HG03565 (cell line): ENCODE data around the gene CLNK.
"Not testable (repeated sequence)": the region's sequence is repeated elsewhere in the genome, so short reads cannot be mapped to it uniquely, and the experiment has no call there.

Experiments
- ATAC-seq: cut with Tn5 transposase; IDR thresholded peaks from one replicate; pipeline ENCODE4 v1.9.1; 2021; ENCODE audit warnings: mild to moderate bottlenecking, moderate library complexity; ENCODE audit not compliant: unreplicated experiment

Gene CLNK

DNA sequence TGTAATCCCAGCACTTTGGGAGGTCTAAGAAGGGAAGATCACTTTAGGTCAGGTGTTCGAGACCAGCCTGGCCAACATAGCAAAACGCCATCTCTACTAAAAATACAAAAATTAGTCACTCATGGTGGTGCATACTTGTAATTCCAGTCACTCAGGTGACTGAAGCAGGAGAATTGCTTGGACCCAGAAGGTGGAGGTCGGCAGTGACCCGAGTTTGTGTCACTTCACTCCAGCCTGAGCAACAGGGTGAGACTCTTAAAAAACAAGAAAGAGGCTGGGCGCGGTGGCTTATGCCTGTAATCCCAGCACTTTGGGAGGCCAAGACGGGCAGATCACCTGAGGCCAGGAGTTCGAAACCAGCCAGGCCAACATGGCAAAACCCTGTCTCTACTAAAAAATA is 69.6 kb downstream of the CLNK start:
- not testable (repeated sequence) for ATAC-seq

DNA sequence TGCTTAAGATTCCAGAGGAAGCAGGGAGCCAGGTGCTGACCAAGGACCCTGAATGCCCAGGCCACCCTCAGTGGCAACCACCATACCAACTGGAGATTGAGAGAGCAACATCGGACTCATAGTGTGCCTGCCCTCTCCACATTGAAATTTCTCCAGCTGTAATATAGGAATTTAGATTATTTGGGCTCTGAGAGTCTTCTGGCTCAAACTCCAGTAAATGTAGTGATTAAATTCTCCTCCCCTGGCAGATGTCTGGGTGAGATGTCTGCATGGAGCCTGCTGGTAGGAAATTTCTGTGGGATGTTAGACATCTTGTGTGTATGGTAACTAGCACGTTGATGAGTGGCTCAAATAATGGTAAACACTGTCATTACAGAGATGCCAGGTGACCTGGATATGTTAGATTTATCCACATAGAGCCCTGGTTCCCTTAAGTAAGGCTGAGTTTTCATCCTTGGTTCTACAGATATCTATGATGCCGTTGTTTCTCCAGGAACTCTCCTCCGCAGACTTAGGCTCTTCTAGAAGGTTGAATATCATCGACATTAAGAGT is 70.6 kb downstream of the CLNK start:
- ATAC-seq: no peak

DNA sequence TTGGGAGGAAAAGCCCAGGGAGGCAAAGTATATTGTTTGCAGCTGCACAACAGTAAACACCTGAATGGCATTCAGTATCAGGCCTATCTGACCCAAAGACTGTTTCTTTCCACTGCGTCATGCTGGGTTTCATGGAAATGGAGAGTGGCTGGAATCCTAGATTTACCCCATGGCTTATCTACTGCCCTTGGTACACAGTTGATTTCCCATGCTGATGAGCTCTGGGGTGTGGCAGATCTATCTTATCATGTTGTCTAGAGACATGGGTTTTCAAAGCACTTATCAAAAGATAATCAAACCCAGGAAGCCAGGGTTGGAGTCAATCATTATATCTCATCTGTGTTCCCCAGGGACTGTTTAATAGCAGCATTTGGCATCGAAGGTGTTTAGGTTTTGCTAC is 72.1 kb downstream of the CLNK start:
- ATAC-seq: no peak

DNA sequence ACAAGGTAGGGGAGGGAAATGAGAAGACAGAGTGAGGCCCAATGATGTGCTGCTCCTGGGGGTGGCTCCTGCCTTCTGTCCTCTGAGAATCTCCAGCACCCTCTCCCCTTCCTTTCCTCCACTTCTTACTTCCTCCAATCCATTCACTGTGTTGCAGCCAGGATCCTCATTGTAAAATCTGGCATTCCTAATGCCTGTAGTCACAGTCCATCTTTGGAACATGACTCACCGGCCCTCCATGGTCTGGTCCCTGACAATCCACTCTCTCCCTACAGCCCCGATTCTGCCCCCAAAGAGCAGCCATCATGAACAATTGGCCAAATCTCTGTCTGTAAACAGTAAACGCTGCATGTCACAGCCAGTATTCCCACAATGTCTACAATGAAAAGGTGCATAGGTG is 72.9 kb downstream of the CLNK start:
- no peak for ATAC-seq

DNA sequence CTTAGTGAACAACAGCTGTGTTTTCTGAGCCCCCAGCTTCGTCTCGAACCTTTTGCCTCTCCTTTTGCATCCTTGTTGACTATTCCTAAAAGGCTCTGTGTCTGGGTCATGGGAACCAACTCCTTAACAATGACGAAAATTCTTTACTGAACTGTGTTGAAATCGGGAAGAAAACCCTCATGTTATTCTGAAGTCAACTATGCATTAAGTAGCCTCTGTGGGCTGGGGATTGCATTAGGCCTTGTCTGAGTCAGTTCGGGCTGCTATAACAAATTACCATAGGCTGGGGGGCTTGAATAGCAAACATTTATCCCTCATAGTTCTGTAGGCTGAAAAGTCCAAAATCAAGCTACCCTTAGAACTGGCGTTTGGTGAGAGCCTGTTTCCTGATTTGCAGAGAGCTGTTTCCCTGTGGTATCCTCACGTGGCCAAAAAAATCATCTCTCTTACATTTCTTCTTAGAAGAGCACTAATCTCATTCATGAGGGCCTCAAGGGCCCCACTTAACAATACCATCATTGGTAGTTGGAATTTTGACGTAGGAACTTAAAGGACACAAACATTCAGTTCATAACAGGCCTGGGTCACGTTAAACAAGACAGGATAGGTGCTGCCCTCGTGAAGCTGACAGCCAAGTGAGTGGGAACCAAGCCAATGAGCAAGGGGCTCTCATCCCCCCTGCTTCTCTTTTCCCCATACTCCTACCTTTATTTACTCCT is 75.9 kb downstream of the CLNK start:
- ATAC-seq: no peak

DNA sequence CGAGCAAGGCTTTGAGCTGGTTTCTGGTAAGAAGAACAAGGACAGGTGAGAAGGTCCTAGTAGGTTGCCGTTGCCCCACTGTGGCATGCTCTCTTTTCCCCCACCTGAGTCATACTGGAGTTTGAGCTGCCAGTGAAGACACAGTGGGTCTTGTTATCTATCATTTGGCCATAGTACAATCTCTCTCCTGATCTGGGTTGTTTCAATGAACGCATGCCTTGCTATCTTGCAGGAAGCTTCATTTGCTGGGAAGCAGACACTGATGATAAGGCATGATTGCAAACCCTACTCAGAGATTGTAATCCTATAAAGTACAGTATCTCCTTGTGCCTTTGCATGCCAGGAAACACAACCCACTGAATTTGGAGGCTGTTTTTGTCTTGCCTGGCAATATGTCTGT is 77.4 kb downstream of the CLNK start:
- no peak for ATAC-seq

DNA sequence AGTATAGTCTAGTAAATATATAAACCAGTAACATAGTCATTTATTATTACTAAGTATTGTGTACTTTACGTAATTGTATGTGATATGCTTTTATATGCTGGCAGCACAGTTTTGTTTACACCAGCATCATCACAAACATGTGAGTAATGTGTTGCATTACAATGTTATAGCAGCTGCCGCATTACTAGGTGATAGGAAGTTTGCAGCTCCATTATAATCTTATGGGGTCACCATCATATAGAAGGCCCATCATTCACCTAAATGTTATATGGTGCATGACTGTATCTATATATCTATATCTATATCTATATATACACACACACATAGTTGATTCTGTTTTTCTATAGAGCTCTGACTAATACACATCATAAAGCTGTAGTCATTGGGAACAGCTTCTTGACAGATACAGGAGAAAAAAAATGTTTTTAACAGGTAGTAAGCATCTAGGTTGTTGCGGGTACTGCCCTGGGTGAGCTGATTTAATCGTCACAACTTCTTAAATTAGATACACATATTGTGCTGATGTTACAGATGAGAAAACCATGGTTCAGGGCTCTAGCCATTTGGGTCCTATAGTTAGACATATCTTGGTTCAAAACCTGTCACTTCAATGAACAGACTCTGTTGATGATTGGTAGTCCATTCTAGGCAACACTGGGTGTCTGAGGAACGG is 77.9 kb downstream of the CLNK start:
- no peak for ATAC-seq

DNA sequence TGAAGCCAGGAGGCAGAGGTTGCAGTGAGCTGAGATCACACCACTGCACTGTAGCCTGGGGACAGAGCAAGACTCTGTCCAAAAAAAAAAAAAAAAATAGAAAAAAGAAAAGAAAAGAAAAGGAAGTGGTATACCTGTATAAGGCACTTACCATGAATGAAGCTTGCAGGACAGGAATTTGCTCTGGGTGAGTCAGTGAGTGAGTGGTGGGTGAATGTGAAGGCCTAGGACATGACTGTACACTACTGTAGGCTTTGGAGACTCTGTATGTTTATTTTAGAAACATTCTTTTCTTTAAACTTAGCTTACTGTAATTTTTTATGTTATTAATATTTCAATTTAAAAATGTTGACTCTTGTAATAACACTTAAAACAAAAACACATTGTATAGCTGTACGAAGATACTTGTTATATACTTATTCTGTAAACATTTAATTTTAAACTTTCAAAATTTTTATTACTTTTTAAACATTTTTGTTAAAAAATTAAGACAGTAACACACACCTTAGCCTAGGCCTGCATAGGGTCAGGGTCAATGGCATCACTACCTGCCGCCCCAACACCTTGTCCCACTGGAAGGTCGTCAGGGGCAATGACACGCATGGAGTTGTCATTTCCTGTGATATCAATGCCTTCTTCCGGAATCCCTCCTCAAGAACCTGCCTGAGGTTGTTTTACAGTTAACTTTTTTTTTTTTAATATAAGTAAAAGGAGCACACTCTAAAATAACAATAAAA is 78.7 kb downstream of the CLNK start:
- no peak for ATAC-seq

DNA sequence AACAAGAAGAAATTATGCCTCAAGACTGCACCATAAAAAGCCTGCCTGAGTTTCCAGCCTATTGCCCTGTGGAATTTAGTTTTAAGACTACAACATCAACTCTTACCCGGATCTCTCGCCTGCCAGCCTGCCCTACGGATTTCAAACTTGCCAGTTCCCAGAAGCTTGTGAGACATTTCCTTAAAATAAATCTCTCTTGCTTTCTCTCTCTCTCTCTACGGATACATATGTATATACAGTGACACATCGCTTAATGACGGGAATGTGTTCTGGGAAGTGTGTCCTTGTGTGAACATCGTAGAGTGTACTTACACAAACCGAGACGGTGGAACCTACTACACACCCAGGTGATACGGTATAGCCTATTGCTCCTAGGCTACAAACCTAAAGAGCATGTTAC is 79.5 kb downstream of the CLNK start:
- no peak for ATAC-seq

DNA sequence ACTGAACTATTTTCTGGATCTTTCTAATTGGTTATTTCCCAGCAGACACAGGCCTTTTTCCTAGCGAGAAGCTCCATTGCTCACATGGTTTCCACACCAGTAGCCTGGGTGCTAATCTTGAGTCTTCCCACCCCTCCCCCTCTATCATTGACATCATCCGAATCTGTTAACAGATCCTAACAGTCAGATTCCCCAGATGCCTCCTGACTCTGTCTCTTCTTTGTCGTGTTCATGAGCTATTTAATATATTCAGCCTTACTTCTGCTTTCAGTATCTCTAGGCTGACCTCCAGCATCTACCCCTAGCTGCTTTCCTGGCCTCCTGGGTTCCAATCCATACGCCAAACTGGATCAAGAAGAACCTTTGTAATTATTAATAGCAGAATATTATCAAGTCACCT is 85.0 kb downstream of the CLNK start:
- peak; percentile 41 for ATAC-seq

DNA sequence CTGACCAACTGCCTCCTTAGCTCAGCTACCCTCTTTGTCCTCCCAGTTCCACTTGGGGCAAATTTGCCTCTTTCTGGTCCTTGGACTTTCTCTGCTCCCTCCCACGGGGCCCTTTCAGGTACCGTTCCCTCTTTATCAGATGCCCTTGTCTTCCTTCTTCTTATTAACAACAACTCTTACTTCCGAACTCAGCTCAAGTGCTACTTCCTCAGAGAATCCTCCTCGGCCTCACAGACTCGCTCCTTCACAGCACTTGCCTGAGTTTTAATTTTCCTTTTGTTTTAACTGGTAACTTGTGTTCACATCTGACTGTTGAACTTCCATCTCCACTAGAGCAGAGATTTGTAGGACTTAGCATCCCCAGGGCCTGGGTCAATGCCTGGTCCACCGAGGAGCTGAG is 85.7 kb downstream of the CLNK start:
- ATAC-seq: no peak

DNA sequence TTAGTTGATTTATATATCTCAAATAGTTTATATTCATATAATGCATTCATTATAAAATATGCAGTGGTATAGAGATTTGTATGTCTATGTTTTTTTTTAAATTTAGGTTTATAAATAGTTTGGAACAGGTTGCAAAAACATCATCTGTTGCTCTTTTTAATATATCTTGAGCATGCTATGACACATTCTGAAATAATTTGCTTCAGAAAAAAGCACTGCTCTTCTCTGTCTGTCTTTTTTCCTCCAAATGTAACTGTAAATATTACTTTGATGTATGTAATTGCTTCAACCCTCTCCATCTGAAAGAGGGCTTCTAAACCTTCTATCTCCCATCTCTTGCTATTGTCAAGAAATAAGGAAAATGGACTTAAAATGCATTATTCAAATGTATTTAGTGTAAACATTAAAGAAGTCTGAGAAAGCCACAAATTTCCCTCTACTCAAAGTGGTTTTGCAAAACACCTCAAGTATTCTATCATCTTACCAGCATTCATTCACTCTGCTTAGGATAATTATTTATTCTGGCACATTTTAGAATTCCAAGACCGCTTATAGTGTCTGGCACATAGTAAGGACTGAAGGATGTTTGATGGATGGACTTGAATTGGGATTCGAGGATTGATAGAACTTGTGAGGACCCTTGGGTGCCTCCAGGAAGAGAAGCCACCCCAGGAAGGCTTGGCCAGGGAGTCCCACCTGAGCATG is 87.8 kb downstream of the CLNK start:
- ATAC-seq: no peak

DNA sequence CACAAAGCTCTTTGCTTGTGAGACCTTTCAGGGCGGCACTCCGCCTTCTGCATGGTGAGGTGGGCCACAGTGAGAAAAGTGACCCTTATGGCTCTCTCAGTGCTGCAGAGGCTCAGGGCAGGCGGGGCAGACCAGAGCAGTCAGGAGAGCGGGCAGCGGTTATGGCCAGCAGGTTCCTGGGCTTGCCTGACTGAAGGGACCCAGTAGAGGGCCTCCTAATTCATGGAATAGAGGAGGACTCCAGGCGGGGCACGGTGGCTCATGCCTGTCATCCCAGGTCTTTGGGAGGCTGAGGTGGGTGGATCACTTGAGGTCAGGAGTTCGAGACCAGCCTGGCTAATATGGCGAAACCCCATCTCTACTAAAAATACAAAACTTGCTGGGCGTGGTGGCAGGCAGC is 91.4 kb downstream of the CLNK start:
- no peak for ATAC-seq

DNA sequence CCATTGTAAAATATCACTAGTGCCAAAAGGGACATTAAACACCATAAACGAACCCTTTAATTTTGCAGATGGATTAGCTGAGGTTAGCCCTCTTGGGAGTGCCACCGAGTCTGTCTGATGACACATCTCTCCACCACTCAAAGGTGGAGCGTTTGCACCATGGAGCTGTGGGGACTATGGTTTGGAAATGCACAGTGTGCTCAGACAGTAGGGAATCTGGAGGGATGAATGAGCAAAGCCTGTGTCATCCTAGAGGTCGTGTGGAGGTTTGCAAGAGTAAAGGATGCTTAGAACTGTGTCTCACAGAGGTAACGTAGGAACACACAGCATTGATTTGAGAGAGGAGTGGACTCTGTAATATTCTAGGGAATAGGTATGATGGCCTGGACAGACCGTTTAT is 93.7 kb downstream of the CLNK start:
- no peak for ATAC-seq

DNA sequence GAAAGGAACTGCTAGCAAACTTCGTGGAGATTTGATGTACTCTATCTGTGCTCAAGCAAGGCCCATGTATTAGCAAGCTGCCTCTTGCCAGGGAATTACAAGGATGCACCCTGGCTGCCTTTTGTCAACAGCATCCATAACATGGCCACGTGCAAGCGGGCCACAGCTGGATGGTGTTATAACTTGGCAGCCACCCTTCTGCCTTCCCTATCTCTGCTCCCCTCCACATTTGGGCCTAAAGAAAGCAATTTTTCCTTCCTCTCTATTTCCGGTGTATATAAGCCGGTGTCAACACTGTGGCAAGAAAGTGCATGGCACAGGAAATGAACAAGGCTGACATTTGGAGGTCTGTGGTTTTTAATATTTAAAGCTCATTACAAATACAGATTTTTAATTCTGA is 94.8 kb downstream of the CLNK start:
- ATAC-seq: no peak

DNA sequence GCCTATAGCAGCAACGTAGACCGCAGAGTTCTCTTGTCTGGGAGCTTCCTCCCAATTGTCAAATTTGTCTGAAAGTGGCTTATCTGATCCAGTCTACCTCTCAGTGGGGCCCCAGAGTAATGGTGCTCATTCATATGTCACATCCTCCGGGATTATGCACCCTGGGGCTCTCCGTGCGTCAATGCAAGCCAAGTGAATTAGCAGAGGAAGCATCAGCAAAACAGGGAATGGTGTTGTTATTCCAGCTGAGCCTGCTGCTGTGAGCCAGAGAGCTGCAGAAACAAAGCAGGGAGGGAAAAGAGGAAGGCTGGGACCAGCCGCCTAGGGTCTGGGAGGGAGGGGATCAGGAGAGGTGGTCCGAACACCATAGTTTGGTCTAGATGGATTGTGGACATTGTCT is 95.2 kb downstream of the CLNK start:
- ATAC-seq: no peak

DNA sequence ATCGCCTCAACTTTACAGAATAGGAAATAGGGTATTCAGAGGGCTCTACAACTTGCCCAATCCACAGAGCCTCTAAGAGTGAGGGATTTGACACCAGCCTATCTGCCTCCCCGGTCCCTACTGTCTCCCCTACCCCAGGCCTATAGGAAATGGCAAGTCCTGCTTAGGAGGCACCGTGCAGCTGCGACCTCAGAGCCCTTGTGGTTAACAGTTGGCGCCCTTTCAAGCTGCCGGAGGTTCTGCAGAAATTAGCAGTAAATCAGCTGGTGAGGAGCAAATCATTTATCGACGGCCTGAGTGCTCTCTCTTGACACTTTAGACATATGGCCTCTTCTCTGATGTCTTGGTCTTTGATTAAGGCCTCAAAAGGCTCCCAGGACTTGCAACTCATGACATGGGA is 96.9 kb downstream of the CLNK start:
- ATAC-seq: no peak

DNA sequence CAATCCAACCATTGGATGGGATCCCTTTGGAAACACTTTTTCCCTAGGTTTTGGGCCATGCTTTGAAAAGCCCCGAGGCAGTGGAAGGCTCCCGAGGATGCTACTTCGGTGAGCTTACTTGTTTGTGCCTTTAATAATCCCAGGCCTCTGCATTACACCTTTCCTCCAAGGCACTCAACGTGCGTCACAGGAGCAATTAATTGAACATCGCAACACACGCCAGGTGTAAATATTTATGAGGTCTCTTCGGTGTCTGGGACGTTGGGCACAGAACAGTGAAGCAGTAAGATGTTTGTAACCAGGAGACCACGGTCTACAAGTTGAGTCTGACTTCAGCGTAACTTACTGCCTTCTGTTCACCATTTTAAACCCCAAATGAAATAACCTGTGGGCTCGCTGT is 97.3 kb downstream of the CLNK start:
- no peak for ATAC-seq

DNA sequence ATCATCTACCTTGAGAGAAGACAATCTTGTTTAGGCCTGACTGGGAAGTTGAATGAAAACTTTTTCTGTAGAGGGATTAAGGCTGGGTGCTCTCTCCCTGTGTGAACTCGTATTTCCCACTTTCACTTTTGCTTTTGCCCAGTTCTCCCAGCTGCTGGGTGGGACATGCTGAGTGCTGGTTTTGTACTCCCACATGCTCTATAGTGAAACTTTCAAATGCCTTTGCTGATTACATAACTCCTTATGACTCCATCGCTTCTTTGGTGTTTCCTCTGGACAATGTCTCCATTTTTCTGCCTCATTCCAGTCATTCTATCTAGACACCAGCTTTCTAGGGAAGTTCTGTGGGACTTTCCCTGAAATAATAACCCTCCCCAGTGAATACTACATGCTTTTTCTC is 100.5 kb downstream of the CLNK start:
- peak; percentile 77 for ATAC-seq

DNA sequence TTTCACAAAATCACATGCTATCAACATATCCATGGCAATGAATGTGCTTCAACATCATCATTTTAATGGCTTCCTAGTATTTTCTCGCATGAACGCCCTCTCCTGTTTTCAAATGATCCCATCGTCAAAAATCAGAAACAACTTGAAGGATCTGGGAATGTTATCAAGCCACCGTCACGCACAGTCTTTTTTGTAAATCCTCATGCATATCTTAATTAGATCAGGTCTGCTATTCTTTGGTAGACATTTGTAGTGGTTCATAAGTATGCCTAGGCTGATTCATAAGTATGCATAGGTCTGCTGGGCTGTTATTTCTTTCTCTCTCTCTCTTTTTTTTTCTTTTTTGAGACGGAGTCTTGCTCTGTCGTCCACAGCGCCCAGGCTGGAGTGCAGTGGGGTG is 101.6 kb downstream of the CLNK start:
- no peak for ATAC-seq

DNA sequence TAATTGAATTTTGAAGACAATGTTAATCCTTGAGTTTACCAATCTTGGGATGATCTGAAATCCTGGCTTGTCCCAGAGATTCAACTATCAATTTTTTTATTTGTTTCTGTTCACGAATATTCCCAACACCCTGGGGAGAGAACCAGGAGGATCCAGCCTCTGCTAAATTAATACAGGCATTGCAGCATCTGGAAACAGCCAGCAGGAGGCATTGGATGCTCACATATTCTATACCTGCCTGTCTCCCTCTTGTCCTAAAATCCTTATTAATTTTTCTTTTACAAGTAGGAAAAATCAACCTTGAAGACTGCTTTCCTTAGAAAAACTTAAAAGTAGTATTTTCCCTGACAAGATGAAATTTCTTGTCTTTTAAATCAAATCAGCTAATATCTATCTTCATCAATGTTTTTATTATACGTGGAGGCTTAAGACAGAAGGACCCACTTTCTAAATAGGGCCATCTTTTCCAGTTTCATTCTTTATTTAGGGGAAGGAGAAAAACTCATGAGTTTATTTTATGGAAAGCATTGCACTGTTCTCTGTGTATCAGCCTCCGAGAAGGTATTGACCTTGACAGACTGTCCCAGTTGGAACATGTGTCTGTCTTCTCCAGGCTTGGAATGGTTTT is 102.4 kb downstream of the CLNK start:
- no peak for ATAC-seq
